Activated T-cell treated with anti-CD3 and anti-CD28 coated beads, Interleukin-2, amount 50 U/mL, for 4 hours (primary cell): ENCODE data around the gene UBALD1. TPM values are rescaled to one million over a fixed set of nuclear protein-coding genes. Genes with fewer than 3 reads are reported as not detected.
"Not testable (repeated sequence)": the region's sequence is repeated elsewhere in the genome, so short reads cannot be mapped to it uniquely, and the experiment has no call there.

ENCODE experiments used
- ATAC-seq, 2 donors: fragments of 200-7000 bp; cut with Tn5 transposase; one replicate each; pipeline ENCODE4 v1.10.0; 2021
- DNase-seq: peaks from one replicate; pipeline ENCODE4 v3.0.0-alpha.2; 2020
- H3K27me3 Mint-ChIP-seq: one replicate; pipeline ENCODE4 v1.8.0; 2021; ENCODE audit warnings: low read depth, mixed read lengths
- H3K36me3 Mint-ChIP-seq: one replicate; pipeline ENCODE4 v1.8.0; 2022; ENCODE audit warnings: mixed read lengths; ENCODE audit not compliant: insufficient read depth
- H3K4me1 Mint-ChIP-seq: one replicate; pipeline ENCODE4 v1.8.0; 2021; ENCODE audit warnings: low read depth, mixed read lengths
- H3K4me3 Mint-ChIP-seq: one replicate; pipeline ENCODE4 v1.8.0; 2021; ENCODE audit warnings: mild to moderate bottlenecking, moderate library complexity, mixed read lengths
- H3K9me3 Mint-ChIP-seq: one replicate; pipeline ENCODE4 v1.8.0; 2021; ENCODE audit warnings: mixed read lengths
- total RNA-seq, 3 donors: library from RNA; stranded (reverse); gene quantifications; one replicate each; pipeline ENCODE4 v1.2.1, GENCODE V29; 2021

The UBALD1 gene
- total RNA-seq, 3 donors from 2014 or later = 22.5 to 27.2 (median 23.7) TPM

- no peak for ATAC-seq
- Mint-ChIP-seq H3K9me3 (no peaks in the 10 kb centered on the region), H3K27me3 (peaks cover 2% of the 10 kb centered on the region), H3K36me3 (no peaks in the 10 kb centered on the region), H3K4me3 (no peak overlapping the region), H3K4me1 (no peaks in the 10 kb centered on the region)
- no peak for DNase-seq
Observed at GRCh38 chr16:4578961-4579530, 35.6 kb downstream of the UBALD1 start.

GRCh38 chr16:4576008-4576407 lies 38.7 kb downstream of the UBALD1 start:
- no peak overlapping the region for H3K4me3 Mint-ChIP-seq
- H3K4me1 Mint-ChIP-seq = no peaks in the 10 kb centered on the region

GRCh38 chr16:4574919-4575705 lies 39.6 kb downstream of the UBALD1 start:
- Mint-ChIP-seq H3K9me3 (no peaks in the 10 kb centered on the region), H3K27me3 (peaks cover 6% of the 10 kb centered on the region), H3K36me3 (no peaks in the 10 kb centered on the region), H3K4me3 (no peak overlapping the region), H3K4me1 (no peaks in the 10 kb centered on the region)
- ATAC-seq (no peak), DNase-seq (no peak)

More at GRCh38 chr16:4576008-4576407, 38.7 kb downstream of the UBALD1 start:
- DNase-seq = no peak
- no peaks in the 10 kb centered on the region for H3K36me3 Mint-ChIP-seq
- H3K9me3 Mint-ChIP-seq = no peaks in the 10 kb centered on the region
- ATAC-seq = no peak
- peaks cover 6% of the 10 kb centered on the region for H3K27me3 Mint-ChIP-seq

GRCh38 chr16:4573926-4574325 lies 40.8 kb downstream of the UBALD1 start:
- not testable (repeated sequence) for H3K27me3 Mint-ChIP-seq, H3K4me3 Mint-ChIP-seq, H3K9me3 Mint-ChIP-seq, H3K36me3 Mint-ChIP-seq, H3K4me1 Mint-ChIP-seq, DNase-seq, ATAC-seq

- Mint-ChIP-seq H3K27me3 (peaks cover 7% of the 10 kb centered on the region), H3K36me3 (no peaks in the 10 kb centered on the region)
Observed at GRCh38 chr16:4572715-4573114, 42.0 kb downstream of the UBALD1 start.

GRCh38 chr16:4570688-4571321 lies 43.9 kb downstream of the UBALD1 start:
- Mint-ChIP-seq H3K4me1 (peaks cover 2% of the 10 kb centered on the region), H3K9me3 (no peaks in the 10 kb centered on the region), H3K36me3 (no peaks in the 10 kb centered on the region), H3K27me3 (peaks cover 7% of the 10 kb centered on the region), H3K4me3 (no peak overlapping the region)
- no peak for ATAC-seq
- no peak for DNase-seq

More at GRCh38 chr16:4572715-4573114, 42.0 kb downstream of the UBALD1 start:
- no peak for ATAC-seq
- DNase-seq = no peak
- no peaks in the 10 kb centered on the region for H3K9me3 Mint-ChIP-seq
- H3K4me3 Mint-ChIP-seq = no peak overlapping the region
- H3K4me1 Mint-ChIP-seq = no peaks in the 10 kb centered on the region

- no peaks in the 10 kb centered on the region for H3K9me3 Mint-ChIP-seq
- DNase-seq (no peak), ATAC-seq (no peak)
- no peaks in the 10 kb centered on the region for H3K36me3 Mint-ChIP-seq
- H3K27me3 Mint-ChIP-seq = peaks cover 7% of the 10 kb centered on the region
- peaks cover 2% of the 10 kb centered on the region for H3K4me1 Mint-ChIP-seq
- no peak overlapping the region for H3K4me3 Mint-ChIP-seq
Observed at GRCh38 chr16:4570086-4570485, 44.6 kb downstream of the UBALD1 start.

- Mint-ChIP-seq H3K4me3 (no peak overlapping the region), H3K27me3 (peaks cover 2% of the 10 kb centered on the region), H3K9me3 (no peaks in the 10 kb centered on the region), H3K4me1 (peaks cover 2% of the 10 kb centered on the region), H3K36me3 (no peaks in the 10 kb centered on the region)
- DNase-seq = no peak
- peak; percentile 25 to 37 for ATAC-seq
Observed at GRCh38 chr16:4566144-4566543, 48.5 kb downstream of the UBALD1 start.

- Mint-ChIP-seq H3K9me3 (no peaks in the 10 kb centered on the region), H3K36me3 (no peaks in the 10 kb centered on the region), H3K27me3 (peaks cover 2% of the 10 kb centered on the region), H3K4me3 (no peak overlapping the region), H3K4me1 (peaks cover 2% of the 10 kb centered on the region)
- no peak for ATAC-seq
- no peak for DNase-seq
Observed at GRCh38 chr16:4564661-4565267, 49.9 kb downstream of the UBALD1 start.

GRCh38 chr16:4561596-4561995 lies 53.1 kb downstream of the UBALD1 start:
- Mint-ChIP-seq H3K27me3 (peaks cover 2% of the 10 kb centered on the region), H3K9me3 (no peaks in the 10 kb centered on the region), H3K4me1 (peaks cover 2% of the 10 kb centered on the region), H3K4me3 (no peak overlapping the region), H3K36me3 (no peaks in the 10 kb centered on the region)
- no peak for DNase-seq
- ATAC-seq = no peak

Other genes with a start within 250 kb of the UBALD1 start
- gene VASN, start 243.0 kb downstream of the UBALD1 start, total RNA-seq = under 1 TPM; 0.30 to 0.46 (median 0.34) TPM
- 10 to 100 TPM; 75.8 to 79.9 (median 76.4) TPM for gene CORO7, start 198.3 kb downstream of the UBALD1 start, total RNA-seq
- 100 to 1,000 TPM; 108 to 124 (median 123) TPM for gene DNAJA3, start 189.0 kb downstream of the UBALD1 start, total RNA-seq
- 10 to 100 TPM; 29.6 to 45.2 (median 41.5) TPM for gene NMRAL1, start 140.3 kb downstream of the UBALD1 start, total RNA-seq
- 10 to 100 TPM; 79.9 to 85.3 (median 83.1) TPM for gene HMOX2, start 138.5 kb downstream of the UBALD1 start, total RNA-seq
- 10 to 100 TPM; 33.2 to 41.6 (median 39.7) TPM for gene CDIP1, start 76.1 kb downstream of the UBALD1 start, total RNA-seq
- gene C16orf96, start 58.5 kb downstream of the UBALD1 start, total RNA-seq = under 1 TPM in 2 of 3 donors, not detected in 1; 0.05 to 0.10 TPM
- gene MGRN1, start 9.9 kb upstream of the UBALD1 start, total RNA-seq = 10 to 100 TPM; 56.5 to 60.5 (median 58.0) TPM
- 10 to 100 TPM; 53.1 to 56.8 (median 54.1) TPM for gene NUDT16L1, start 78.7 kb upstream of the UBALD1 start, total RNA-seq
- gene ANKS3, start 119.4 kb upstream of the UBALD1 start, total RNA-seq = 10 to 100 TPM; 19.4 to 24.1 (median 21.8) TPM
- under 1 TPM; 0.16 to 0.47 (median 0.25) TPM for gene DNAAF8, start 119.6 kb upstream of the UBALD1 start, total RNA-seq
- gene ZNF500, start 152.3 kb upstream of the UBALD1 start, total RNA-seq = 10 to 100 TPM; 10.3 to 12.4 (median 12.2) TPM
- gene SEPTIN12, start 173.5 kb upstream of the UBALD1 start, total RNA-seq = not detected
- not detected for gene SMIM22, start 180.5 kb upstream of the UBALD1 start, total RNA-seq
- 1 to 10 TPM; 4.1 to 6.3 (median 6.2) TPM for gene ROGDI, start 187.7 kb upstream of the UBALD1 start, total RNA-seq
- gene GLYR1, start 232.4 kb upstream of the UBALD1 start, total RNA-seq = 100 to 1,000 TPM; 109 to 116 (median 114) TPM
- gene UBN1, start 232.6 kb upstream of the UBALD1 start, total RNA-seq = 10 to 100 TPM; 38.2 to 44.6 (median 42.2) TPM